DOHH2 (cell line): ENCODE measurements around the gene GAB2.

ENCODE experiments used
- H3F3A ChIP-seq: fragments of 200-600 bp; sonication (generic), shearing (Covaris generic); 2 replicates; pipeline ENCODE4 v1.6.0; 2016; ENCODE audit warnings: antibody characterized with exemption, mild to moderate bottlenecking; ENCODE audit not compliant: control insufficient read depth, insufficient read depth
- H3K27ac ChIP-seq: fragments of 200-600 bp; sonication (generic); 2 replicates; pipeline ENCODE4 v1.5.1; 2014; ENCODE audit warnings: low read depth, mild to moderate bottlenecking, low read length, moderate library complexity
- H3K27me3 ChIP-seq: fragments of 200-600 bp; sonication (generic); 2 replicates; pipeline ENCODE4 v1.6.1; 2014; ENCODE audit warnings: mild to moderate bottlenecking, low read length, mixed read lengths; ENCODE audit not compliant: control insufficient read depth
- H3K36me3 ChIP-seq: fragments of 200-600 bp; sonication (generic); 2 replicates; pipeline ENCODE4 v1.6.1; 2014; ENCODE audit warnings: mild to moderate bottlenecking, low read length, moderate library complexity, mixed read lengths; ENCODE audit not compliant: control insufficient read depth
- H3K4me1 ChIP-seq: fragments of 200-600 bp; sonication (generic); 2 replicates; pipeline ENCODE4 v1.6.1; 2014; ENCODE audit warnings: mild to moderate bottlenecking, low read length, mixed read lengths; ENCODE audit not compliant: control insufficient read depth
- H3K4me2 ChIP-seq: fragments of 200-600 bp; sonication (generic); 2 replicates; pipeline ENCODE4 v1.6.0; 2014; ENCODE audit warnings: mild to moderate bottlenecking, low read length, moderate library complexity
- H3K4me3 ChIP-seq: fragments of 200-600 bp; sonication (generic); 2 replicates; pipeline ENCODE4 v1.5.1; 2014; ENCODE audit warnings: mild to moderate bottlenecking, low read length, mixed read lengths
- H3K79me2 ChIP-seq: fragments of 200-600 bp; sonication (generic); 2 replicates; pipeline ENCODE4 v1.6.1; 2014; ENCODE audit warnings: mild to moderate bottlenecking, low read length, mixed read lengths; ENCODE audit not compliant: control insufficient read depth
- H3K9me2 ChIP-seq: fragments of 200-600 bp; sonication (generic); replicated peaks from 2 replicates; pipeline ENCODE4 v1.6.1; 2014; ENCODE audit warnings: mild to moderate bottlenecking, low read length, mixed read lengths; ENCODE audit not compliant: control insufficient read depth
- H3K9me3 ChIP-seq: fragments of 200-600 bp; sonication (generic); 2 replicates; pipeline ENCODE4 v1.6.1; 2014; ENCODE audit warnings: antibody characterized with exemption, low read length, mixed read lengths; ENCODE audit not compliant: control insufficient read depth, insufficient read depth
- H4K20me1 ChIP-seq: fragments of 200-600 bp; sonication (generic); 2 replicates; pipeline ENCODE4 v1.6.0; 2014; ENCODE audit warnings: low read depth, mild to moderate bottlenecking, antibody characterized with exemption, low read length, moderate library complexity; ENCODE audit not compliant: control insufficient read depth, insufficient read depth
- EZH2phosphoT487 ChIP-seq: fragments of 200-600 bp; sonication (generic); IDR thresholded peaks from 2 replicates; pipeline ENCODE4 v1.6.1; 2017; ENCODE audit warnings: borderline replicate concordance, mild to moderate bottlenecking, antibody characterized with exemption, low read length, moderate library complexity, mixed read lengths
- TF ChIP-seq, protein P1 (sequence below): fragments of 200-600 bp; sonication (generic); IDR thresholded peaks from one replicate; pipeline ENCODE4 v1.5.1; 2014; ENCODE audit warnings: antibody characterized with exemption, mild to moderate bottlenecking, low read depth, low read length; ENCODE audit not compliant: poor library complexity, severe bottlenecking

GAB2 gene

GRCh38 chr11:78370406-78371172, 47.0 kb downstream of the GAB2 start:
- Histone ChIP-seq H3K79me2 (no peaks in the 10 kb centered on the region), H3K9me3 (no peaks in the 10 kb centered on the region), H3K9me2 (no peaks in the 10 kb centered on the region), H3F3A (no peaks in the 10 kb centered on the region), H4K20me1 (no peaks in the 10 kb centered on the region), H3K27me3 (peaks cover 7% of the 10 kb centered on the region; the same call in 1 of the 2 replicates), H3K4me2 (no peak overlapping the region), H3K36me3 (no peaks in the 10 kb centered on the region), H3K4me1 (no peaks in the 10 kb centered on the region), H3K27ac (no peak overlapping the region), H3K4me3 (no peak overlapping the region)
- TF ChIP-seq, protein P1, sequence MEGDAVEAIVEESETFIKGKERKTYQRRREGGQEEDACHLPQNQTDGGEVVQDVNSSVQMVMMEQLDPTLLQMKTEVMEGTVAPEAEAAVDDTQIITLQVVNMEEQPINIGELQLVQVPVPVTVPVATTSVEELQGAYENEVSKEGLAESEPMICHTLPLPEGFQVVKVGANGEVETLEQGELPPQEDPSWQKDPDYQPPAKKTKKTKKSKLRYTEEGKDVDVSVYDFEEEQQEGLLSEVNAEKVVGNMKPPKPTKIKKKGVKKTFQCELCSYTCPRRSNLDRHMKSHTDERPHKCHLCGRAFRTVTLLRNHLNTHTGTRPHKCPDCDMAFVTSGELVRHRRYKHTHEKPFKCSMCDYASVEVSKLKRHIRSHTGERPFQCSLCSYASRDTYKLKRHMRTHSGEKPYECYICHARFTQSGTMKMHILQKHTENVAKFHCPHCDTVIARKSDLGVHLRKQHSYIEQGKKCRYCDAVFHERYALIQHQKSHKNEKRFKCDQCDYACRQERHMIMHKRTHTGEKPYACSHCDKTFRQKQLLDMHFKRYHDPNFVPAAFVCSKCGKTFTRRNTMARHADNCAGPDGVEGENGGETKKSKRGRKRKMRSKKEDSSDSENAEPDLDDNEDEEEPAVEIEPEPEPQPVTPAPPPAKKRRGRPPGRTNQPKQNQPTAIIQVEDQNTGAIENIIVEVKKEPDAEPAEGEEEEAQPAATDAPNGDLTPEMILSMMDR, result no peak
- TF ChIP-seq EZH2phosphoT487, result no peak

- peaks cover 4% of the 10 kb centered on the region; the same call in 1 of the 2 replicates for H3K27me3 ChIP-seq
- H3K79me2 ChIP-seq, result no peaks in the 10 kb centered on the region
- H3K4me1 ChIP-seq, result no peaks in the 10 kb centered on the region
- H3K9me3 ChIP-seq, result no peaks in the 10 kb centered on the region
- H3F3A ChIP-seq, result no peaks in the 10 kb centered on the region
- H3K27ac ChIP-seq, result no peak overlapping the region
- TF ChIP-seq, protein P1, result no peak
- no peak for TF ChIP-seq EZH2phosphoT487
- no peak overlapping the region for H3K4me2 ChIP-seq
- H3K36me3 ChIP-seq, result no peaks in the 10 kb centered on the region
- H4K20me1 ChIP-seq, result no peaks in the 10 kb centered on the region
- H3K9me2 ChIP-seq, result no peaks in the 10 kb centered on the region
- H3K4me3 ChIP-seq, result no peak overlapping the region
Observed at GRCh38 chr11:78365381-78365792, 52.2 kb downstream of the GAB2 start.

GRCh38 chr11:78364128-78364751, 53.4 kb downstream of the GAB2 start:
- H3K4me2 ChIP-seq, result no peak overlapping the region
- H3K79me2 ChIP-seq, result no peaks in the 10 kb centered on the region
- H3K4me1 ChIP-seq, result no peaks in the 10 kb centered on the region
- H3K27ac ChIP-seq, result no peak overlapping the region
- H3K27me3 ChIP-seq, result peaks cover 4% of the 10 kb centered on the region; the same call in 1 of the 2 replicates
- H4K20me1 ChIP-seq, result no peaks in the 10 kb centered on the region
- no peaks in the 10 kb centered on the region for H3K9me3 ChIP-seq
- TF ChIP-seq EZH2phosphoT487, result no peak
- TF ChIP-seq, protein P1, result no peak
- H3K9me2 ChIP-seq, result no peaks in the 10 kb centered on the region
- no peak overlapping the region for H3K4me3 ChIP-seq
- no peaks in the 10 kb centered on the region for H3F3A ChIP-seq
- H3K36me3 ChIP-seq, result no peaks in the 10 kb centered on the region
